HG03060 (cell line): ENCODE data around the gene IMMP2L.

Experiments
- ATAC-seq: cut with Tn5 transposase; IDR thresholded peaks from one replicate; pipeline ENCODE4 v1.9.1; 2021; ENCODE audit warnings: low read depth, moderate number of reproducible peaks; ENCODE audit not compliant: unreplicated experiment

IMMP2L gene

GRCh38 chr7:111408724-111409123 is 153.6 kb downstream of the IMMP2L start:
- ATAC-seq, result no peak

- ATAC-seq, result no peak
Observed at GRCh38 chr7:111407258-111407657, 155.0 kb downstream of the IMMP2L start.

- no peak for ATAC-seq
Observed at GRCh38 chr7:111405621-111406020, 156.7 kb downstream of the IMMP2L start.

GRCh38 chr7:111401516-111401915 is 160.8 kb downstream of the IMMP2L start:
- ATAC-seq, result no peak

GRCh38 chr7:111400088-111400487 is 162.2 kb downstream of the IMMP2L start:
- no peak for ATAC-seq

GRCh38 chr7:111394891-111395290 is 167.4 kb downstream of the IMMP2L start:
- ATAC-seq, result no peak

GRCh38 chr7:111393011-111393754 is 169.1 kb downstream of the IMMP2L start:
- no peak for ATAC-seq

GRCh38 chr7:111392294-111392693 is 170.0 kb downstream of the IMMP2L start:
- ATAC-seq, result no peak

- no peak for ATAC-seq
Observed at GRCh38 chr7:111390000-111390399, 172.3 kb downstream of the IMMP2L start.

GRCh38 chr7:111388912-111389311 is 173.4 kb downstream of the IMMP2L start:
- ATAC-seq, result peak; percentile 62

- ATAC-seq, result no peak
Observed at GRCh38 chr7:111388016-111388415, 174.3 kb downstream of the IMMP2L start.

GRCh38 chr7:111384065-111384891 is 178.0 kb downstream of the IMMP2L start:
- ATAC-seq, result no peak

GRCh38 chr7:111383133-111383532 is 179.2 kb downstream of the IMMP2L start:
- ATAC-seq, result no peak

- ATAC-seq, result no peak
Observed at GRCh38 chr7:111381590-111381989, 180.7 kb downstream of the IMMP2L start.

- no peak for ATAC-seq
Observed at GRCh38 chr7:111380945-111381344, 181.3 kb downstream of the IMMP2L start.

GRCh38 chr7:111374027-111374426 is 188.3 kb downstream of the IMMP2L start:
- ATAC-seq, result no peak

- no peak for ATAC-seq
Observed at GRCh38 chr7:111371437-111371836, 190.9 kb downstream of the IMMP2L start.

GRCh38 chr7:111370002-111370401 is 192.3 kb downstream of the IMMP2L start:
- ATAC-seq, result no peak

GRCh38 chr7:111368381-111369065 is 193.8 kb downstream of the IMMP2L start:
- ATAC-seq, result no peak

GRCh38 chr7:111364413-111364812 is 197.9 kb downstream of the IMMP2L start:
- no peak for ATAC-seq

GRCh38 chr7:111363099-111363498 is 199.2 kb downstream of the IMMP2L start:
- ATAC-seq, result no peak
